ENCODE results near the gene LTBP3.

The LTBP3 gene

GRCh38 chr11:65503949-65504673 is 54.0 kb downstream of the LTBP3 start:
- peak; percentile 73 for DNase-seq (ENCODE audit: low read depth, low spot score)
- H3K4me3 ChIP-seq (ENCODE audit: low read depth, low read length): peak overlapping the region; percentile 91
- in situ Hi-C loops (cut with HindIII; ENCODE audit: low sequenced_read_pairs): no loop called here
- no peak for TF ChIP-seq CTCF (IDR thresholded peaks at IDR 0.05; ENCODE audit: low read depth, low read length)

- no peak for TF ChIP-seq CTCF (IDR thresholded peaks at IDR 0.05; ENCODE audit: low read depth, low read length)
- DNase-seq (ENCODE audit: low read depth, low spot score): no peak
- in situ Hi-C loops (cut with HindIII; ENCODE audit: low sequenced_read_pairs): no loop called here
- H3K4me3 ChIP-seq (ENCODE audit: low read depth, low read length): peak overlapping the region; percentile 91
Observed at GRCh38 chr11:65503368-65503948, 54.7 kb downstream of the LTBP3 start.

- in situ Hi-C loops (cut with HindIII; ENCODE audit: low sequenced_read_pairs): no loop called here
- peak overlapping the region; percentile 91 for H3K4me3 ChIP-seq (ENCODE audit: low read depth, low read length)
- peak; percentile 75 for DNase-seq (ENCODE audit: low read depth, low spot score)
Observed at GRCh38 chr11:65502555-65503367, 55.4 kb downstream of the LTBP3 start.

GRCh38 chr11:65502274-65502554 is 55.9 kb downstream of the LTBP3 start:
- peak overlapping the region; percentile 91 for H3K4me3 ChIP-seq (ENCODE audit: low read depth, low read length)
- in situ Hi-C loops (cut with HindIII; ENCODE audit: low sequenced_read_pairs): no loop called here
- TF ChIP-seq CTCF (IDR thresholded peaks at IDR 0.05; ENCODE audit: low read depth, low read length): no peak
- DNase-seq (ENCODE audit: low read depth, low spot score): no peak

More at GRCh38 chr11:65502555-65503367, 55.4 kb downstream of the LTBP3 start:
- TF ChIP-seq CTCF (IDR thresholded peaks at IDR 0.05; ENCODE audit: low read depth, low read length): no peak

GRCh38 chr11:65501472-65502273 is 56.5 kb downstream of the LTBP3 start:
- in situ Hi-C loops (cut with HindIII; ENCODE audit: low sequenced_read_pairs): no loop called here
- DNase-seq (ENCODE audit: low read depth, low spot score): peak; percentile 71
- no peak for TF ChIP-seq CTCF (IDR thresholded peaks at IDR 0.05; ENCODE audit: low read depth, low read length)
- peak overlapping the region; percentile 91 for H3K4me3 ChIP-seq (ENCODE audit: low read depth, low read length)

GRCh38 chr11:65501186-65501471 is 57.0 kb downstream of the LTBP3 start:
- peak overlapping the region; percentile 91 for H3K4me3 ChIP-seq (ENCODE audit: low read depth, low read length)
- TF ChIP-seq CTCF (IDR thresholded peaks at IDR 0.05; ENCODE audit: low read depth, low read length): no peak
- in situ Hi-C loops (cut with HindIII; ENCODE audit: low sequenced_read_pairs): no loop called here
- no peak for DNase-seq (ENCODE audit: low read depth, low spot score)
